Measurements from ENCODE around the gene DYNC1I1.

The DYNC1I1 gene

GRCh38 chr7:96144260-96144526 is 371.8 kb downstream of the DYNC1I1 start:
- DNase-seq (ENCODE audit: low spot score) = no peak

Measured in AG20443 (cell line).